Gastroesophageal sphincter (tissue), 4 donors: ENCODE measurements around the gene VAPB. TPM values are rescaled to one million over a fixed set of nuclear protein-coding genes. Genes with fewer than 3 reads are reported as not detected.

Experiments
- ATAC-seq: fragments of 150-250 bp; one replicate; pipeline ENCODE4 v1.9.1; 2016; ENCODE audit warnings: mild to moderate bottlenecking, moderate library complexity
- H3K27ac ChIP-seq, 4 donors: fragments of 200-600 bp; sonication (generic) in 3 of 4; 1 replicate in 3 of 4; 2 replicates in 1 of 4; pipeline ENCODE4 v1.5.1; 2016 to 2019
- H3K27me3 ChIP-seq: fragments of 200-600 bp; sonication (generic); one replicate; pipeline ENCODE4 v1.5.1; 2019
- H3K36me3 ChIP-seq, 2 donors: fragments of 200-600 bp; sonication (generic); one replicate each; pipeline ENCODE4 v1.5.1; 2019; ENCODE audit warnings: control low read depth in 1 of 2
- H3K4me1 ChIP-seq, 3 donors: fragments of 200-600 bp; sonication (generic); 1 replicate in 2 of 3; 2 replicates in 1 of 3; pipeline ENCODE4 v1.5.1; 2016 to 2019; ENCODE audit warnings: control low read depth in 2 of 3
- H3K4me3 ChIP-seq, 2 donors: fragments of 200-600 bp; sonication (generic); one replicate each; pipeline ENCODE4 v1.5.1; 2019; ENCODE audit warnings: mild to moderate bottlenecking in 1 of 2, moderate library complexity in 1 of 2
- H3K9me3 ChIP-seq, 3 donors: fragments of 200-600 bp; sonication (generic); one replicate each; pipeline ENCODE4 v1.5.1; 2017 to 2019; ENCODE audit warnings: control low read depth in 2 of 3
- EP300 ChIP-seq: sonication (generic); formaldehyde crosslinking; IDR thresholded peaks from one replicate; pipeline ENCODE4 v1.6.1; 2017; ENCODE audit warnings: antibody characterized with exemption, mild to moderate bottlenecking
- POLR2A ChIP-seq, 2 donors: fragments of 450-650 bp; IDR thresholded peaks; one replicate each; pipeline ENCODE4 v1.6.1; 2017; ENCODE audit warnings: antibody characterized with exemption in 2 of 2, mild to moderate bottlenecking in 2 of 2, moderate library complexity in 1 of 2
- POLR2AphosphoS5 ChIP-seq: sonication (generic); formaldehyde crosslinking; IDR thresholded peaks from one replicate; pipeline ENCODE4 v1.6.1; 2017; ENCODE audit warnings: antibody characterized with exemption
- WGBS, 2 donors: methylation state at CpG; one replicate each; pipeline ENCODE4 v1.1.5; 2018; ENCODE audit warnings: low coverage in 1 of 2; 5-methylcytosine and 5-hydroxymethylcytosine counted together
- total RNA-seq, 4 donors: library from RNA; depleted of rRNA; stranded (reverse); fragments of >200 nt; gene quantifications; one replicate each; pipeline ENCODE4 v1.1.0, GENCODE V29; 2016
- TF ChIP-seq, protein P1 (sequence below), 4 experiments: fragments of 200-600 bp in 2 of 4; fragments of 450-650 bp in 2 of 4; sonication (generic) in 1 of 4; IDR thresholded peaks; one replicate each; pipeline ENCODE4 v1.5.1; 2017 to 2019; ENCODE audit warnings: antibody characterized with exemption in 4 of 4, mild to moderate bottlenecking in 2 of 4, moderate library complexity in 2 of 4

The VAPB gene
- total RNA-seq, 4 donors from 2014 or later, result 30.4 to 43.1 (median 35.9) TPM

DNA sequence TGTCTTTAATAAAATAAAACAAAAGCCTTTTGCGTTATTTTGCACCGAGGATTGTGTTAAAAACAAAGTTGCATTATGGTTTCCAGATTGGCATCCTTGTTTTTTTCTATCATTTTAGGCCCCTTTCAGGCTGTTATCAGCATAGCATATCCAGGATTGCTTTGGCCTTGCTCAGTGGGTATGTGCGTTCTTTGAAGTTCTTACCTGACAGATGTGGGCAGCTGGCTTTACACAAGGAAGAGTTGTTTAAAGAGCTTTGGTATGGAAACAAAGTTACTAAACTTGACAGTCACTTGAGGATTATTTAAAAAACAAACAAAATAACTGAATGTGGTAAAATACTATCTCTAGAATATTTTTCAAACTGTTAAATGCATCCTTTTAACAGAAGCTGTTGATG, 6.6 kb downstream of the VAPB start:
- H3K4me1 ChIP-seq, result peaks cover 3 to 96% (median 24%) of the 10 kb centered on the region in 3 donors
- WGBS, 2 donors, result 90% methylated on average over 3 of the region's 3 CpGs
- no peak overlapping the region for H3K27ac ChIP-seq
- H3K9me3 ChIP-seq, result no peaks in the 10 kb centered on the region
- no peak overlapping the region for H3K4me3 ChIP-seq
- TF ChIP-seq POLR2AphosphoS5, result no peak
- TF ChIP-seq, protein P1, sequence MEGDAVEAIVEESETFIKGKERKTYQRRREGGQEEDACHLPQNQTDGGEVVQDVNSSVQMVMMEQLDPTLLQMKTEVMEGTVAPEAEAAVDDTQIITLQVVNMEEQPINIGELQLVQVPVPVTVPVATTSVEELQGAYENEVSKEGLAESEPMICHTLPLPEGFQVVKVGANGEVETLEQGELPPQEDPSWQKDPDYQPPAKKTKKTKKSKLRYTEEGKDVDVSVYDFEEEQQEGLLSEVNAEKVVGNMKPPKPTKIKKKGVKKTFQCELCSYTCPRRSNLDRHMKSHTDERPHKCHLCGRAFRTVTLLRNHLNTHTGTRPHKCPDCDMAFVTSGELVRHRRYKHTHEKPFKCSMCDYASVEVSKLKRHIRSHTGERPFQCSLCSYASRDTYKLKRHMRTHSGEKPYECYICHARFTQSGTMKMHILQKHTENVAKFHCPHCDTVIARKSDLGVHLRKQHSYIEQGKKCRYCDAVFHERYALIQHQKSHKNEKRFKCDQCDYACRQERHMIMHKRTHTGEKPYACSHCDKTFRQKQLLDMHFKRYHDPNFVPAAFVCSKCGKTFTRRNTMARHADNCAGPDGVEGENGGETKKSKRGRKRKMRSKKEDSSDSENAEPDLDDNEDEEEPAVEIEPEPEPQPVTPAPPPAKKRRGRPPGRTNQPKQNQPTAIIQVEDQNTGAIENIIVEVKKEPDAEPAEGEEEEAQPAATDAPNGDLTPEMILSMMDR (IDR thresholded peaks at IDR 0.05), result no peak
- no peak for TF ChIP-seq EP300
- no peak for TF ChIP-seq POLR2A (IDR thresholded peaks at IDR 0.05)
- H3K27me3 ChIP-seq, result no peaks in the 10 kb centered on the region
- ATAC-seq, result no peak
- H3K36me3 ChIP-seq, result peaks cover 0 to 3% of the 10 kb centered on the region in 2 donors

DNA sequence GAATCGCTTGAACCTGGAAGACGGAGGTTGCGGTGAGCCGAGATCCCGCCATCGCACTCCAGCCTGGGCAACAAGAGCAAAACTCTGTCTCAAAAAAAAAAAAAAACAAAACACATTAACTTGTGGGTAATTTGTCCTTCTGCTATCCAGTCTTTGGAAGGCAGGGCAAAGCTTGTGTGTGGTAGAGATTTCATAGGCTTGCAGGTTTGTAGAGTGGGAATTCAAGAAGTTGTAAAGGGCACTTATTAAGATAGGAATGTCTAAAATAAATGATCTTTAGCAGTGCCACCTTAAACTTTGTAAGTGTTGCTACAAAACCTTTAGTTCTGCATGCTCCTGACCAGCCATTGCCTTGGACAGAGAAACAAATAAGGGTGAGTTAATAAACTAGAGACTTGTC, 8.4 kb downstream of the VAPB start:
- H3K27ac ChIP-seq, result no peak overlapping the region
- no peak overlapping the region for H3K4me3 ChIP-seq
- peaks cover 0 to 93% (median 13%) of the 10 kb centered on the region in 3 donors for H3K4me1 ChIP-seq
- TF ChIP-seq, protein P1 (IDR thresholded peaks at IDR 0.05), result no peak
- no peak for TF ChIP-seq POLR2A (IDR thresholded peaks at IDR 0.05)
- no peak for TF ChIP-seq EP300
- TF ChIP-seq POLR2AphosphoS5, result no peak
- 98 to 100% methylated on average over 4 to 6 of the region's 6 CpGs for WGBS, 2 donors
- H3K36me3 ChIP-seq, result no peaks in the 10 kb centered on the region
- no peaks in the 10 kb centered on the region for H3K9me3 ChIP-seq
- ATAC-seq, result no peak
- H3K27me3 ChIP-seq, result no peaks in the 10 kb centered on the region

DNA sequence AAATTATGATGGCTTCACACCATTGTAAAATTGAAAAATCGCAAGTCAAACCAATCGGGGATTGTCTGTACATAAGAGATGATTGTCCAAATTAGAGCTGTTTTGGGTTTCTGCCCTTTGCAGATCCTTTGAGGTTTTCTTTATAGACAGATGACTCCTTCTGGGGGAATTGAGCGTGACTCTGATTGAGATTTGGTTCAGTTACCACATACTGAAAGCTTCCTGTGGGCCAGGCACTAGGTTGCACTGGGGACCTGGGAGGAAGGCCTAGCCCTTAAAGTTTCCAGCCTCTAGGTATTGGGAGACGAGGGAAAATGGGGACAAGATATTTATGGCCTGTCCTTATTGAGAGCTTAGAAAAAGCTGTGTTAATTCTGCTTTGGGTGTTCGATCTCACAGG, 9.2 kb downstream of the VAPB start:
- peaks cover 0 to 93% (median 13%) of the 10 kb centered on the region in 3 donors for H3K4me1 ChIP-seq
- no peaks in the 10 kb centered on the region for H3K9me3 ChIP-seq
- H3K36me3 ChIP-seq, result no peaks in the 10 kb centered on the region
- no peak for ATAC-seq
- H3K27ac ChIP-seq, result no peak overlapping the region
- 75 to 83% methylated on average over 2 to 5 of the region's 5 CpGs for WGBS, 2 donors
- no peak for TF ChIP-seq EP300
- TF ChIP-seq POLR2AphosphoS5, result no peak
- TF ChIP-seq, protein P1 (IDR thresholded peaks at IDR 0.05), result no peak
- no peak for TF ChIP-seq POLR2A (IDR thresholded peaks at IDR 0.05)
- H3K4me3 ChIP-seq, result no peak overlapping the region
- H3K27me3 ChIP-seq, result no peaks in the 10 kb centered on the region

DNA sequence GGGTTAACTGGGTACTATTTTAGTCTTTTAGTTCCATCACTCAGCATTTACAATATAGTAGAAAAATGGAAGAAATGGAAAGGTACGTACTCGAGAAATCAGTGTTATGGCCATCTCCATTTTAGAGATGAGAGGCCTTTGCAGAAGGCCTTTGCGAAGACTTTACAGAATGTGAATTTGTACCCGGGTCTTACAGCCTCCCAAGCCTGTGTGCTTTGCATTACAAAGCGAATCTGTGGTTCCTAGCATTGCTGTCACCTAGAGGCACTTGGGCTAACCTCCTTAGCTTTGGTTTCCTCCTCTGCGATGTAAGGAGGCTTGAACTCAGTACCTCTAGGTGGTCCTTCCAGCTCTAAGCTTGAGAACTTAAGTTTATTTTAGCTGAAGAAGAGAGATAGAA, 10.9 kb downstream of the VAPB start:
- H3K4me1 ChIP-seq, result peaks cover 0 to 94% (median 10%) of the 10 kb centered on the region in 3 donors

DNA sequence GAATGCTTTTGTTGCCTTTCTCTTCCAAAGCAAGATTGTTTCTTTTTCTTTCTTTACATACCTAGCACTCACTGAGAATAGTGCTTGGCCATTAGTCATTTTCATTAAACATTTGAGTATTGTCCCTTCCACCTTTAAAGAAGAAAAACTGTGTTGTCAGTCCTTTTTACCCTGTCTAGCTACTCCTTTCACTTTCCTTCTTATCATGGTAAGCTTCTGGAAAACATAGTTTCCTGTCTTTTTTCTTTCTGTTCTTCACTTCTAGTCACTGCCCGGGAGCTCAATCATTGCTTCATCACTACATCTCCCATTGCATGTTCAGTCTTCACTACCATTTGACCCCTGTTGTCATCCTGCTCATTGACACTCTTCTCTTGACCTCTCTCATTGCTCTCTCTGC, 12.1 kb downstream of the VAPB start:
- TF ChIP-seq EP300, result no peak
- TF ChIP-seq POLR2A (IDR thresholded peaks at IDR 0.05), result no peak
- no peak for TF ChIP-seq POLR2AphosphoS5
- TF ChIP-seq, protein P1 (IDR thresholded peaks at IDR 0.05), result no peak
- WGBS, 2 donors, result 75 to 87% methylated on average over 1 of the region's 1 CpG
- Histone ChIP-seq H3K27me3 (no peaks in the 10 kb centered on the region), H3K27ac (no peak overlapping the region), H3K4me3 (no peak overlapping the region), H3K36me3 (no peaks in the 10 kb centered on the region), H3K9me3 (no peaks in the 10 kb centered on the region), H3K4me1 (peaks cover 0 to 93% (median 14%) of the 10 kb centered on the region in 3 donors)
- ATAC-seq, result no peak

More for the DNA sequence above, 10.9 kb downstream of the VAPB start:
- no peak for TF ChIP-seq POLR2AphosphoS5
- no peak for TF ChIP-seq EP300
- TF ChIP-seq, protein P1 (IDR thresholded peaks at IDR 0.05), result no peak
- no peaks in the 10 kb centered on the region for H3K36me3 ChIP-seq
- H3K27ac ChIP-seq, result no peak overlapping the region
- H3K4me3 ChIP-seq, result no peak overlapping the region
- H3K9me3 ChIP-seq, result no peaks in the 10 kb centered on the region
- no peaks in the 10 kb centered on the region for H3K27me3 ChIP-seq
- 85 to 100% methylated on average over 1 to 5 of the region's 6 CpGs for WGBS, 2 donors
- ATAC-seq, result no peak
